CD4-positive, alpha-beta T cell treated with Interleukin-15 for 1 hour (primary cell): ENCODE measurements around the gene GORASP2.

Source experiments
- DNase-seq: peaks from one replicate; pipeline ENCODE4 v3.0.0-alpha.2; 2020

GORASP2 gene

GRCh38 chr2:170924969-170925368 lies 4.1 kb upstream of the GORASP2 start:
- DNase-seq = no peak

- DNase-seq = no peak
These were observed 3.1 kb upstream of the GORASP2 start for GRCh38 chr2:170925923-170926322.

- no peak for DNase-seq
These were observed 2.2 kb upstream of the GORASP2 start for GRCh38 chr2:170926743-170927297.

GRCh38 chr2:170928036-170928823 lies 823 bp upstream of the GORASP2 start:
- DNase-seq = no peak

GRCh38 chr2:170929686-170930050 lies 615 bp downstream of the GORASP2 start:
- peak; percentile 29 for DNase-seq

- peak; percentile 58 for DNase-seq
These were observed 1.3 kb downstream of the GORASP2 start for GRCh38 chr2:170930131-170930990.

GRCh38 chr2:170930991-170931266 lies 1.9 kb downstream of the GORASP2 start:
- no peak for DNase-seq

- no peak for DNase-seq
These were observed 3.1 kb downstream of the GORASP2 start for GRCh38 chr2:170932166-170932565.

GRCh38 chr2:170932948-170933347 lies 3.9 kb downstream of the GORASP2 start:
- DNase-seq = no peak

GRCh38 chr2:170937709-170938379 lies 8.8 kb downstream of the GORASP2 start:
- DNase-seq = no peak

- DNase-seq = no peak
These were observed 11.0 kb downstream of the GORASP2 start for GRCh38 chr2:170940066-170940465.

- DNase-seq = no peak
These were observed 13.6 kb downstream of the GORASP2 start for GRCh38 chr2:170942615-170943014.

GRCh38 chr2:170943041-170943440 lies 14.0 kb downstream of the GORASP2 start:
- DNase-seq = no peak

GRCh38 chr2:170943596-170943995 lies 14.5 kb downstream of the GORASP2 start:
- no peak for DNase-seq

- DNase-seq = no peak
These were observed 15.5 kb downstream of the GORASP2 start for GRCh38 chr2:170944545-170944944.

- DNase-seq = no peak
These were observed 20.4 kb downstream of the GORASP2 start for GRCh38 chr2:170949415-170949814.

- DNase-seq = no peak
These were observed 21.2 kb downstream of the GORASP2 start for GRCh38 chr2:170950221-170950761.

GRCh38 chr2:170953941-170954340 lies 24.9 kb downstream of the GORASP2 start:
- no peak for DNase-seq

GRCh38 chr2:170963386-170963785 lies 34.3 kb downstream of the GORASP2 start:
- no peak for DNase-seq

GRCh38 chr2:170965446-170966225 lies 36.6 kb downstream of the GORASP2 start:
- no peak for DNase-seq

GRCh38 chr2:170966648-170967396 lies 37.8 kb downstream of the GORASP2 start:
- no peak for DNase-seq

- no peak for DNase-seq
These were observed 38.5 kb downstream of the GORASP2 start for GRCh38 chr2:170967553-170967952.
